ENCODE data around the gene CREB3L2. TPM values are rescaled to one million over a fixed set of nuclear protein-coding genes. Genes with fewer than 3 reads are reported as not detected.
"Not testable (repeated sequence)": the region's sequence is repeated elsewhere in the genome, so short reads cannot be mapped to it uniquely, and the experiment has no call there.

The CREB3L2 gene
- polyA plus RNA-seq, 1 donor, result 51.3 TPM

DNA sequence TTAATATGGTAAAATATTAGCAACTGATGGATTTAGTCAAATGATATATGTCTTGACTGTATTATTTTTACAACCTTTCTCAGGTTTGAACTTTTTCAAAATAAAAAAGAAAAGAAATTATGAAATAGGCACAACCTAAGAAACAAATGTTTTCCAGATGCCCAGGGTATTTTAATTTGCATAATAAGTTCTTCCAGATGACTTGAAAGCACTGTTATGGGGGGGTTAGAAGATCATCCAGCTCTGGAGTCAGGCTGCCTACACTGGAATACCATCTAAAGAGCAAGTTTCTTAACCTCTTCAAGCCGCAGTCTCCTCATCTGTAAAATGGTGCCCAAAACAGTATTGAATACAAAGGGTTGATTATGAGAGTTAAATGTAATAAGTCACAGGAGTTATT is 32.1 kb downstream of the CREB3L2 start:
- DNase-seq, result no peak

- DNase-seq, result no peak
Measured at GRCh38 chr7:137968890-137969289, 33.0 kb downstream of the CREB3L2 start.

- DNase-seq, result not testable (repeated sequence)
Measured at GRCh38 chr7:137968339-137968738, 33.5 kb downstream of the CREB3L2 start.

- no peak for DNase-seq
Measured at GRCh38 chr7:137967143-137968018, 34.5 kb downstream of the CREB3L2 start.

DNA sequence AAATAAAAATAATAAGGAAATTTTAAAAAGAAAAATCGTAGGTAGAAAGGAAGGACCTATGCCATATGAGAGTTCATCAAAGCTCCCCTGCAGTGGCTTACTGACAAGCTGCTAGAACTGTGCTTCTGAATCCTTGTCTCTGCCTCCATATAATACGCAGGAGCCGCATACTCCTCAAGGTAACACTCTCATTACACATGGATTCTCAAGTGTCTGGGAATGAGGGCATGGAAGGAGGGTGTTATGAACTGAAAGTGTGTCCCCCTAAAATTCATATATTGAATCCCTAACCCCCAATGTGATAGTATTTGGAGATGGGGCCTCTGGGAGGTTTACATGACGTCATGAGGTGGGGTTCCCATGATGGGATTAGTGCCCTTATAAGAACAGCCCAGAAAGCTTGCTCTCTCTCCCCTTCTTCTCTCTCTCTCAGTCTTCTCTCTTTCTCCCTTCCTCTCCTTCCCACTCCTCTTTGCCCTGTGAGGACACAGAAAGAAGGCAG is 35.2 kb downstream of the CREB3L2 start:
- DNase-seq, result no peak

DNA sequence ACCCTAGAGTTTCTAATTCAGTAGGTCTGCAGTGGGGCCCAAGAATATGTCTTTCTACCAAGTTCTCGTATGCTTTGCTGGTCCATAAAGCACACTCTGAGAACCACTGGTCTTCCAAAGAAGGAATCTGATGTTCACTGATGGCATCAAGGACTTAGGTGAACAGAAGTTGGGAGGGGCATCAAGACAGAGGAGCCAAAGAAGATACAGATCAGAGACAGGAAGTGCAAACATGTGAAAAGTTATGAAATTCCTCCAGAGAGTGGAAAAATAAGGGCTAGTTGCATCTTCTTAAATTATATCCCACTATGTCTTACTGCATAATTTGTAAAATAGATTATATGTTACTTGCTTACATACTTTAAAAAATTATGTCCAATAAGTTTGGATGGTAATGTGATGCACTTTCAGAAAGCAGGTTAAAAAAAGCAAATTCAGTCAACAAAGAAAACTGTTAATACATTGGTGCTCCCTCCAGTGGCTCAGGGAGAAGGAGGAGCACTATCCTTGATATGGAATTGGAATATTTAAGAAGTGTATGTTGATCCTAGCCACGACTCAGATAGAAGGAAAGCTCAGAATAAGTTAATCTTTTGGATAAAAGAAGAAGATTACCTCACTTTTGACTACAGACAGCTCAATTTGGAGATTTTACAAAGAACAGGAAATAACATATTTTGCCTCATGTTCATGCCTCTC is 35.8 kb downstream of the CREB3L2 start:
- no peak for DNase-seq

- no peak for DNase-seq
Measured at GRCh38 chr7:137964824-137965545, 36.9 kb downstream of the CREB3L2 start.

DNA sequence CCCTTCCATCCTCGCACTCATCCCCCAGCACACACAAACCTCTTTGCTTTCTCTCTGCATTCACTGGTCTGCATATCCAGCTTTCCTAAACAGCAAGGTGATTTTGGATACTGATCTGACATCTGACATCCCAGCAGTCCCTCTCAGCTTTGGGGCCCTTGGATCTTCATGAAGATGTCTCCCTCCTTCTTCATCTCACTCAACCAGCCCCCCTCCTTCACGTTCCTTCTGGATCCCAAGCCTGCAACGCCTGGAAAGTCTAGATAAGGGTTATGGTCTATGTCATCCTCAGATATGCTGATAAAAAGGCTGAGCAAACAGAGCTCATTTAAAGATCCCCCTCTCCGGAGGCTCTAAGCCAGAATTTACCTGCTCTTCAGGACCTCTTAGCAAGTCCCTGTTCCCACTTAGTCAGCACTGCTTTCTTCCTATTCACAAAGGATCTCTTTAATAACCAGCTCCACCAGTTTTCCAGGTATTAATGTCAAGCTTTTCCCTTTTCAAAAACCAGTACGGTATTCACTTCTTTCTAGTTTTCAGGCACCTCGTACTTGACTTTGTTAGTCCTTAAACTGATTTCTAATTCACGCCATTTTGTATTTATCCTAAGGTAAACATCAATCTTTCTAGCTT is 38.9 kb downstream of the CREB3L2 start:
- no peak for DNase-seq

GRCh38 chr7:137962491-137962874 is 39.4 kb downstream of the CREB3L2 start:
- no peak for DNase-seq

- DNase-seq, result no peak
Measured at GRCh38 chr7:137961200-137962177, 40.4 kb downstream of the CREB3L2 start.

DNA sequence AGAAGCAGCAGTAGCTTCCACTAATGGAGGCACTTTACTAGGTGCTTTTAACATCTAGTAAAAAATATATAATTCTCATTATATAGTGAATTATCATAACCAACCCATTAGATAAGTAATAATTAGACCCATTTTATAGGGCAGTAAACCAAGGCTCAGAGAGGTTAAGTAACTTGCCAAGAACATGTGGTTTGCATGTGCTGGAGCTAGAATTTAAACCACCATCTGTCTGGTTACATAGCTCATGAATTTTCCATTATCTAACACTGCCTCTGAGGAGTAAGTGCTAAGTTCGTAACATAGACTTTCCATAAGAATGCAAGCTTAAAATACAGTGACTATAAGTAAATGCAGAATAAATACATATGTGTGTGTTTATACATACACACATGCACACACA is 41.9 kb downstream of the CREB3L2 start:
- DNase-seq, result no peak

DNA sequence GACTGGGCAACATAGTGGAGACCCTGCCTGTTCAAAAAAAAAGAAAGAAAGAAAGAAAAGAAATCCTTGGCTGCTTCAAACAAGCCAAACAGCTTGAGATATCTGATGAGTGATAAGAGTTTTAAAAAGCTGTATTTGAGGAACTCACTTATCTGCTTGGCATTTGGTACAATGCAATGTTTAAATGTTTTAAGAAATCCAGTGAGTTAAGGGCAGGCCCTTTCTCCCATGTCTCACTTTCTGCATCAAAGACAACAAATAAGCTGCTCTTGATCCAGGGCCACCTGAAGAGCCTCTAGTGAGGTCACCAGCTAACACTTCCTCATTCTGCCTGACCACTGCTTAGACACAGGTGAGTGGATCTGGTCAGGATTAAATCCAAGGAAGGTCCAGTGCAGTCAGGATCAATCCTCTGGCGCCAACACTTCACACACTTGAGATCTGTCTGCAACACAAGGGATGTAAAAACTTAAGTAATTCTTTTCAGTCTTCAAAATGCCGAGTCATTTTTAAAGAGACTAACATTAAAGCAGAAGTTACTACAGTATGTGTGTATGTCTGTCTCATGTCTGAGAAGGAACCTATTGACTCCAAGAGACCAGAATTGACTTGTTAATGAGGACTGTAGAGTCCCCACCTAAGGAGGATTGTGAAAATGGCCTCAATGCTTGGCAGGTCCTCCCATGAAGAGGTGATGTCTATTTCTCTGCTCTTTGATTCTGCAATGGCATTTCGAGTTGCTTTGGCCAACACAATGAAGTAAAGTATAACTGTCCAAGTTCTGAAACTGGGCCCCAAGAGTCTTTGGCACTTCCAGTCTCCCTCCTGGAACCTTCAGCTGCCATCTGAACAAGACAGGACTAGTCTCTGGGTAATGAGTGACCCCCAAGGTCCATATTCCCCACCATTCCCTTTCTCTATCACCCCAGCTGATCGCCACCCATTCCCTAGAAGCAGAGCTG is 43.1 kb downstream of the CREB3L2 start:
- no peak for DNase-seq

DNA sequence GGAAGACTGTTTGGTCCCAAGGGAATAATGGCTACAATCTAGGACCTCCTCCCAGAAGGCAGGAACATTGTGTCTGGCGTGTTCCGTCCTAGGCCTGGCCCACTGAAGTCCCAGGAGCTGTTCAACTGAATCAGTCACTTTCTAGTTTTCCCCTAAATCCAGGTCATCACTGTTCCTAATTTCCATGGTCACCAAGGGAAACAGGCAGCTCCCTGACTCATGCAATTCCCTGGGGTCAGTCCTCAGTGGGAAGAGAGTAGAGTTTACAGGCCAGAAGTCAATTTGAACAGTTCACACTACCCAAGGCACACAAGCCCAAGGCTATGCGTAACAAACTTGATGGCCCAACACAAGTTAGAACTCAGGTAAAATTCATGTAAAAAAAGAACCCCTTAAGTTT is 44.0 kb downstream of the CREB3L2 start:
- no peak for DNase-seq

- no peak for DNase-seq
Measured at GRCh38 chr7:137956591-137956990, 45.3 kb downstream of the CREB3L2 start.

DNA sequence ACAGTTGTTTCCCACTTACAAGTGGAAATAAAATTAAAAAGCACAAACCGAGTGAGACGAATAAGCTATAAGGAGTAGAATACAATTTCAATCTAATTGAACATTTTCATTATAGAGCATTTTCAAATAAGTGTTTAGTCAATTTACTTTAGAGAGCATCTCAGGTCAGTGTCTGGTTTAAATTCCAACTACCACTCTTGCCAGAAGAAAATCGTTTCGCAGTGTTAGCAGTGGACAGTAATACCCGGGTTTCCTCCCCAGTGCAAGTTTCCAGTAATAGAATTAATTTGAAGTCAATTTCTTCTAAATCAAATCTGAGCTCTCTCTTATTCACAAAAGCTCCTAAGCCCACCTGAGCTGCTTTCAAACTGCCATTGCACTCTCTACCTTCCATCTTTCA is 45.7 kb downstream of the CREB3L2 start:
- DNase-seq, result no peak

DNA sequence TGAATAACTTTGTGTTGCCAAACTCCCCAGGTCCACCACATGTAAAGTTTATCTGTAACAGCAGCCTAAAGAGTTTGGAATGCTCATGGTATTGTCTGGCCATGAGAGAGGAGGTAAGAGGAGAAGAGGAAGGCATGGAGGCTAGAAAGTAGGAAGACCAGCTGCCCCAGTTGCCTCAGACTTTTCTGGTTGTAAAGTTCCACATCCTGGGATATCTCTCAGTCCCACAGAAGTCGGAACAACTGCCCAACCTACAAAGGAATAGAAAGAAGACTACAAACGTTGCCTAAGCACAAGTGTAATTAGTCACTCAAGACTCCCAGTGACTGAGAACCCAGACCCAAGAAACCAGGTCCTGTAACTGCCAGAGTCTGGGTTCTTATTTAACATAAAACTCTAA is 47.3 kb downstream of the CREB3L2 start:
- no peak for DNase-seq

GRCh38 chr7:137953665-137954470 is 48.0 kb downstream of the CREB3L2 start:
- DNase-seq, result no peak

DNA sequence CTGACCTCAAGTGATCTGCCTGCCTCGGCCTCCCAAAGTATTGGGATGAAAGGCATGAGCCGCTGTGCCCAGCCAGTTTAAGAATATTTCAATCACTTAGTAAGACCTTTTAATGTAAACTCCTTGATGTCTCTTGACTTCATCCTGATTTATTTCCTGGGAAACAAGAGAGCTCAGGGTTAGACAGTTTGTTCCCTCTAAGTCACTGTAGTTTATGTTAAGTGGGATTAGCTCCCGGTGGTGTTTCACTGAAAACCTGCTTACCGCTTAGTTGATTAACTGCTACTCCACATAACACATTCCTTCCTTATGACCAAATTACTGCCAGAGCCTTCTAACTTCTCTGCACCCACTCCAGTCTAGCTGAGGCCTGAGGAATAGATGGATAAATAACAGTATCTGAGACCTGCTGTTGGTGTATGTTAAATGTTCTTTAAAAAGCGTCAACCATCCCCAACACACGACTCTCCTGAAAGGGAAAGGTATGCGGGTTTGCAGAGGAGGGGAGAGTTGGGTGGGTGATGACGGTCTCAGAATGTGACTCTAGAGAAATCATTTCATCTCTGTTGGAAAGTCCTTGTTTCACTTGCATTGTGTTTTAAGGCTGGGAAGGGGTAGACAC is 48.7 kb downstream of the CREB3L2 start:
- DNase-seq, result peak; percentile 68
